Breast epithelium (tissue), 3 donors: ENCODE data around the gene RSPRY1.

Experiments
- CTCF ChIP-seq, 3 donors: fragments of 450-650 bp; IDR thresholded peaks; one replicate each; pipeline ENCODE4 v1.5.1; 2016 to 2017; ENCODE audit warnings: antibody characterized with exemption in 3 of 3, mild to moderate bottlenecking in 3 of 3, moderate library complexity in 3 of 3
- POLR2A ChIP-seq: fragments of 450-650 bp; IDR thresholded peaks from one replicate; pipeline ENCODE4 v1.6.1; 2016; ENCODE audit warnings: antibody characterized with exemption, mild to moderate bottlenecking, moderate library complexity

GRCh38 chr16:57209780-57210179 is 23.7 kb downstream of the RSPRY1 start:
- no peak for TF ChIP-seq CTCF (IDR thresholded peaks at IDR 0.05)
- no peak for TF ChIP-seq POLR2A
